HUES48 (cell line): ENCODE results near the gene ST6GALNAC1.
"Not testable (repeated sequence)": the region's sequence is repeated elsewhere in the genome, so short reads cannot be mapped to it uniquely, and the experiment has no call there.

Experiments used
- H3K27ac ChIP-seq: one replicate; pipeline ENCODE4 v1.7.0; 2013; ENCODE audit warnings: low read depth, low read length, inconsistent platforms
- H3K27me3 ChIP-seq: 2 replicates; pipeline ENCODE4 v1.6.1; 2013; ENCODE audit warnings: mild to moderate bottlenecking, low read length; ENCODE audit not compliant: control insufficient read depth, insufficient read depth
- H3K36me3 ChIP-seq: 2 replicates; pipeline ENCODE4 v1.6.1; 2013; ENCODE audit warnings: low read length; ENCODE audit not compliant: control insufficient read depth, insufficient read depth
- H3K4me1 ChIP-seq: 2 replicates; pipeline ENCODE4 v1.6.1; 2013; ENCODE audit warnings: mild to moderate bottlenecking, low read length; ENCODE audit not compliant: control insufficient read depth, insufficient read depth
- H3K4me3 ChIP-seq: 2 replicates; pipeline ENCODE4 v1.5.1; 2013; ENCODE audit warnings: mild to moderate bottlenecking, low read depth, low read length
- H3K9ac ChIP-seq: 2 replicates; pipeline ENCODE4 v1.6.1; 2013; ENCODE audit warnings: mild to moderate bottlenecking, low read depth, low read length, moderate library complexity
- H3K9me3 ChIP-seq: 2 replicates; pipeline ENCODE4 v1.6.1; 2013; ENCODE audit warnings: low read length; ENCODE audit not compliant: control insufficient read depth, insufficient read depth

ST6GALNAC1 gene

GRCh38 chr17:76640550-76641380, 2.8 kb downstream of the ST6GALNAC1 start:
- Histone ChIP-seq H3K4me3 (no peak overlapping the region), H3K27me3 (no peaks in the 10 kb centered on the region), H3K4me1 (peaks cover 15% of the 10 kb centered on the region), H3K36me3 (no peaks in the 10 kb centered on the region), H3K9me3 (no peaks in the 10 kb centered on the region), H3K9ac (no peak overlapping the region), H3K27ac (no peak overlapping the region)

GRCh38 chr17:76638263-76638662, 5.3 kb downstream of the ST6GALNAC1 start:
- H3K4me3 ChIP-seq = no peak overlapping the region
- H3K4me1 ChIP-seq = peaks cover 15% of the 10 kb centered on the region
- no peak overlapping the region for H3K9ac ChIP-seq
- no peaks in the 10 kb centered on the region for H3K27me3 ChIP-seq
- H3K9me3 ChIP-seq = no peaks in the 10 kb centered on the region
- H3K27ac ChIP-seq = no peak overlapping the region
- H3K36me3 ChIP-seq = no peaks in the 10 kb centered on the region

GRCh38 chr17:76636486-76637206, 6.9 kb downstream of the ST6GALNAC1 start:
- peaks cover 15% of the 10 kb centered on the region for H3K4me1 ChIP-seq
- H3K4me3 ChIP-seq, H3K9ac ChIP-seq, H3K27me3 ChIP-seq, H3K36me3 ChIP-seq, H3K27ac ChIP-seq, H3K9me3 ChIP-seq: not testable (repeated sequence)

GRCh38 chr17:76635659-76636360, 7.7 kb downstream of the ST6GALNAC1 start:
- Histone ChIP-seq H3K36me3 (no peaks in the 10 kb centered on the region), H3K27me3 (no peaks in the 10 kb centered on the region), H3K9ac (no peak overlapping the region), H3K4me1 (peaks cover 6% of the 10 kb centered on the region; the same call in 1 of the 2 replicates), H3K27ac (no peak overlapping the region), H3K9me3 (no peaks in the 10 kb centered on the region), H3K4me3 (no peak overlapping the region)

GRCh38 chr17:76635039-76635438, 8.5 kb downstream of the ST6GALNAC1 start:
- peaks cover 3% of the 10 kb centered on the region for H3K4me1 ChIP-seq
- no peaks in the 10 kb centered on the region for H3K27me3 ChIP-seq
- no peaks in the 10 kb centered on the region for H3K36me3 ChIP-seq
- H3K4me3 ChIP-seq = no peak overlapping the region
- H3K9me3 ChIP-seq = no peaks in the 10 kb centered on the region
- H3K9ac ChIP-seq = no peak overlapping the region
- no peak overlapping the region for H3K27ac ChIP-seq

- no peaks in the 10 kb centered on the region for H3K27me3 ChIP-seq
- H3K4me3 ChIP-seq = no peak overlapping the region
- no peaks in the 10 kb centered on the region for H3K9me3 ChIP-seq
- no peak overlapping the region for H3K27ac ChIP-seq
- peaks cover 4% of the 10 kb centered on the region for H3K4me1 ChIP-seq
- H3K36me3 ChIP-seq = no peaks in the 10 kb centered on the region
- no peak overlapping the region for H3K9ac ChIP-seq
Measured at GRCh38 chr17:76633628-76634328, 9.8 kb downstream of the ST6GALNAC1 start.

- no peak overlapping the region for H3K4me3 ChIP-seq
- H3K36me3 ChIP-seq = no peaks in the 10 kb centered on the region
- no peaks in the 10 kb centered on the region for H3K9me3 ChIP-seq
Measured at GRCh38 chr17:76631821-76632565, 11.6 kb downstream of the ST6GALNAC1 start.

GRCh38 chr17:76630151-76630550, 13.4 kb downstream of the ST6GALNAC1 start:
- no peak overlapping the region for H3K4me3 ChIP-seq
- H3K9me3 ChIP-seq = no peaks in the 10 kb centered on the region
- no peak overlapping the region for H3K9ac ChIP-seq
- peaks cover 4% of the 10 kb centered on the region for H3K4me1 ChIP-seq
- H3K27me3 ChIP-seq = no peaks in the 10 kb centered on the region
- no peak overlapping the region for H3K27ac ChIP-seq
- no peaks in the 10 kb centered on the region for H3K36me3 ChIP-seq

More at GRCh38 chr17:76631821-76632565, 11.6 kb downstream of the ST6GALNAC1 start:
- Histone ChIP-seq H3K27ac (no peak overlapping the region), H3K4me1 (peaks cover 4% of the 10 kb centered on the region), H3K27me3 (no peaks in the 10 kb centered on the region), H3K9ac (no peak overlapping the region)

GRCh38 chr17:76627510-76627909, 16.0 kb downstream of the ST6GALNAC1 start:
- Histone ChIP-seq H3K36me3 (no peaks in the 10 kb centered on the region), H3K9ac (no peak overlapping the region), H3K9me3 (no peaks in the 10 kb centered on the region), H3K27ac (no peak overlapping the region), H3K27me3 (peaks cover 5% of the 10 kb centered on the region; the same call in 1 of the 2 replicates), H3K4me3 (no peak overlapping the region), H3K4me1 (peaks cover 7% of the 10 kb centered on the region)

GRCh38 chr17:76626442-76626841, 17.1 kb downstream of the ST6GALNAC1 start:
- Histone ChIP-seq H3K36me3 (no peaks in the 10 kb centered on the region), H3K9ac (no peak overlapping the region), H3K4me3 (no peak overlapping the region), H3K27me3 (peaks cover 5% of the 10 kb centered on the region; the same call in 1 of the 2 replicates), H3K27ac (no peak overlapping the region), H3K9me3 (no peaks in the 10 kb centered on the region), H3K4me1 (peaks cover 7% of the 10 kb centered on the region)
